MCF 10A (cell line): ENCODE data around the gene NHSL2. TPM values are rescaled to one million over a fixed set of nuclear protein-coding genes. Genes with fewer than 3 reads are reported as not detected.

ENCODE experiments used
- BruUV-seq: library from RNA; stranded (reverse); fragments of 400-500 nt; replicated peaks from 2 replicates; lab custom pipeline; 2021; lab: Mats Ljungman, UMichigan
- CTCF ChIA-PET: fragments of 300-600 bp; sonication (Branson Sonifier 250); formaldehyde crosslinking; extraction: SDS; loops from one replicate; lab custom pipeline; 2021; ENCODE audit warnings: antibody characterized with exemption, inconsistent platforms; lab: Yijun Ruan, JAX
- POLR2A ChIA-PET: fragments of 300-600, 350-650 bp; sonication (Branson Sonifier 250); formaldehyde crosslinking; extraction: SDS; loops from one replicate; lab custom pipeline; 2020; ENCODE audit warnings: antibody characterized with exemption, inconsistent platforms; lab: Yijun Ruan, JAX
- DNase-seq: peaks from one replicate; pipeline ENCODE4 v3.0.0-alpha.2; 2018; ENCODE audit not compliant: unreplicated experiment
- H3K27ac Mint-ChIP-seq: one replicate; pipeline ENCODE4 v1.8.0; 2022; ENCODE audit warnings: mild to moderate bottlenecking, low read depth, mixed read lengths; ENCODE audit not compliant: unreplicated experiment
- H3K27me3 Mint-ChIP-seq: one replicate; pipeline ENCODE4 v1.8.0; 2022; ENCODE audit warnings: mixed read lengths; ENCODE audit not compliant: insufficient read depth, unreplicated experiment
- H3K36me3 Mint-ChIP-seq: one replicate; pipeline ENCODE4 v1.8.0; 2022; ENCODE audit warnings: mild to moderate bottlenecking, moderate library complexity, mixed read lengths; ENCODE audit not compliant: insufficient read depth, unreplicated experiment
- H3K4me1 Mint-ChIP-seq: one replicate; pipeline ENCODE4 v1.8.0; 2022; ENCODE audit warnings: mixed read lengths; ENCODE audit not compliant: insufficient read depth, unreplicated experiment
- H3K4me3 Mint-ChIP-seq: one replicate; pipeline ENCODE4 v1.8.0; 2022; ENCODE audit warnings: mild to moderate bottlenecking, moderate library complexity, mixed read lengths; ENCODE audit not compliant: unreplicated experiment
- H3K9me3 Mint-ChIP-seq: one replicate; pipeline ENCODE4 v1.8.0; 2022; ENCODE audit warnings: mixed read lengths; ENCODE audit not compliant: unreplicated experiment
- CTCF ChIP-seq: fragments of 200-600 bp; IDR thresholded peaks from one replicate; pipeline ENCODE4 v1.8.0; 2022; ENCODE audit warnings: antibody characterized with exemption, mild to moderate bottlenecking; ENCODE audit not compliant: unreplicated experiment
- intact Hi-C: fragments of 100-400 bp; cut with micrococcal nuclease; formaldehyde crosslinking; loops from 2 replicates; pipeline ENCODE4 v1.14.1; 2022
- total RNA-seq: library from RNA; stranded (reverse); gene quantifications from 2 replicates; pipeline ENCODE4 v1.2.3, GENCODE V29; 2022

The NHSL2 gene
- total RNA-seq, 1 experiment from 2014 or later = not detected

- no peak for TF ChIP-seq CTCF
- no peaks in the 10 kb centered on the region for H3K4me1 Mint-ChIP-seq
- no peak overlapping the region for H3K27ac Mint-ChIP-seq
- no peak overlapping the region for H3K4me3 Mint-ChIP-seq
- no TSS peak for BruUV-seq
- intact Hi-C loops = no loop called here
- CTCF ChIA-PET = no interaction called here
- no peak for DNase-seq
- POLR2A ChIA-PET = no interaction called here
- H3K36me3 Mint-ChIP-seq = no peaks in the 10 kb centered on the region
- H3K27me3 Mint-ChIP-seq = peaks cover 87% of the 10 kb centered on the region
- no peaks in the 10 kb centered on the region for H3K9me3 Mint-ChIP-seq
Measured at GRCh38 chrX:72038868-72039267, 128.2 kb downstream of the NHSL2 start.

DNA sequence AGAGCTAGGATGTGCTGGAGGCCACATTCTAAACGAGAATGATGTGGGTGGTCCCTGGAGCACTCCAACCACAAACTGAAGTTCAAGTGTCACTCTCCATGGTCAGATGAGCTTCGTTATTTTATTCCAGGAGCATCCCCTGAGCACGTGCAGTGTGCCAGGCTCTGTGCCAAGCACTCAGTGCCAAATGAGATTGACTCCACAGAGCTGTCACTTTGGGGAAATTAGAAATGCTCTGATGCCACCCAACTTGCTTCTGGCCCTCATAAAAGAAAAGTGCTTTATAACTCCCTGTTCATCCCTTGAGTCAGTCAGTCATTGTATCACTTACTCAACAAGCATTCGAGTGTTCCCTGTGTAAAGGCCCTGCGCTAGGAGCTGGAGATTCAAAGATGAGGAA lies 129.9 kb downstream of the NHSL2 start:
- no peak for TF ChIP-seq CTCF
- no peaks in the 10 kb centered on the region for H3K36me3 Mint-ChIP-seq
- no peak overlapping the region for H3K27ac Mint-ChIP-seq
- H3K9me3 Mint-ChIP-seq = no peaks in the 10 kb centered on the region
- no peak for DNase-seq
- ChIA-PET CTCF (interaction anchor here (0.7 to 0.8 kb wide), 2 partner anchors 23 to 42 kb away, joined by 3 read pairs; no protein-coding TSS in a partner anchor), POLR2A (no interaction called here)
- no TSS peak for BruUV-seq
- no peaks in the 10 kb centered on the region for H3K4me1 Mint-ChIP-seq
- intact Hi-C loops = no loop called here
- peaks cover 87% of the 10 kb centered on the region for H3K27me3 Mint-ChIP-seq
- H3K4me3 Mint-ChIP-seq = no peak overlapping the region

- H3K9me3 Mint-ChIP-seq = no peaks in the 10 kb centered on the region
- no peak overlapping the region for H3K27ac Mint-ChIP-seq
- H3K4me3 Mint-ChIP-seq = no peak overlapping the region
- H3K27me3 Mint-ChIP-seq = peaks cover 87% of the 10 kb centered on the region
- no peak for DNase-seq
- no peak for TF ChIP-seq CTCF
- H3K4me1 Mint-ChIP-seq = no peaks in the 10 kb centered on the region
- POLR2A ChIA-PET = interaction anchor here (0.6 kb wide), 1 partner anchor 108 kb away, joined by 3 read pairs; no protein-coding TSS in a partner anchor
- no TSS peak for BruUV-seq
- no peaks in the 10 kb centered on the region for H3K36me3 Mint-ChIP-seq
- intact Hi-C loops = no loop called here
- CTCF ChIA-PET = interaction anchor here (0.8 kb wide), 1 partner anchor 23 kb away, joined by 3 read pairs; no protein-coding TSS in a partner anchor
Measured at GRCh38 chrX:72041176-72041575, 130.5 kb downstream of the NHSL2 start.

DNA sequence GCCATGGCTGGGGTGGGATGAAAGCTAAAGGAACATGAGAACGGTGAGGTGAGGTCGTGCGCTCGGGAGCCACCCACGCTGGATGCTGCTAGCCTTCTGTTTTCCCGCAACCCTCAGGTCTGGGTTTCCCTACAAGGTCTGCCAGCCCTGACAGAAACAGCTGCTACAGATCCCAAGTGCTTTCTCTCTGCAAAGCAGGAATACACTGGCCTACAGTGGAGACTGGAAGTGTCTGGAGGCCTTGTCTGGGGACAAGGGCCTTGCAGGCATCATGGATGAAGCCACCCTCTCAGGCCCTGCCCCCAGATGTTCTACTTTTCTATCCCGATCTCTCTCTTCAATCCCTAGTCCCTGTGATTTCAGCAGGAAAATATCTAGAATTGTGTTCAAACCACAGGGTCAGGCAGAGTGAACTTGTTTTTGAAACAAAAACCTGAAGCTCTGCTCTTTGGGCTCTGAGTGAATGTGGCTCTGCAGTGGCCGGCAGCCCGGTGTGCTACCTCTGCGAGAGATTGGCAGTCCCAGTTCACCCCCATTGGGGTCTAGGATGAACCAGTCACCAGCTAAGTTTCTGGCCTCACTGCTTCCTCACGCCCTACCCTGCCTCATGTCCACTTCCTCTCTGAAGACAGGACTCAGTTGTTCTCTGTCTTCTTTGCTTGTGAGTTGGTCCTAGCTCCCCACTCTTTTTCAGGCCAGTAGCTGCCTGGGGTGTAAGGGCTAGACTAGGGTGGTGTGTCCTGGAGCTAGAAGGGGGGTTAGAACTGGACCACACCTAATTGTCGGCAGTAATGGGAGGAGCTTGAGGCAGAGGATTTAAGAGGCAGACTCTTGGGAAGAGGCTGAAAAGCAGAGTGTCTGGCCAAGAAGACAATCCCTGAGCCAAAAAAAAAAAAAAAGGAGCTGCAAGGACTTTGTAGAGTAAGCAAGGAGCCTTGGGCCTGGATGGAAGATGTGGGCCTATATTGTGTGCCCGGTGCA lies 131.5 kb downstream of the NHSL2 start:
- DNase-seq = no peak
- ChIA-PET CTCF (no interaction called here), POLR2A (no interaction called here)
- no peak for TF ChIP-seq CTCF
- Mint-ChIP-seq H3K36me3 (no peaks in the 10 kb centered on the region), H3K9me3 (no peaks in the 10 kb centered on the region), H3K4me1 (no peaks in the 10 kb centered on the region), H3K4me3 (no peak overlapping the region), H3K27me3 (peaks cover 88% of the 10 kb centered on the region), H3K27ac (no peak overlapping the region)
- no TSS peak for BruUV-seq
- intact Hi-C loops = no loop called here
